Esophagus squamous epithelium (tissue), 5 donors: Measurements from ENCODE around the gene ENKD1. TPM values are rescaled to one million over a fixed set of nuclear protein-coding genes. Genes with fewer than 3 reads are reported as not detected.

Experiments used
- DNase-seq: peaks from one replicate; lab custom pipeline; 2025; lab: John Stamatoyannopoulos, UW
- H3K27ac ChIP-seq, 4 donors: fragments of 200-600 bp; sonication (generic); one replicate each; pipeline ENCODE4 v1.5.1; 2016 to 2019; ENCODE audit warnings: mild to moderate bottlenecking in 1 of 4
- H3K27me3 ChIP-seq, 4 donors: fragments of 200-600 bp; sonication (generic); 1 replicate in 3 of 4; 2 replicates in 1 of 4; pipeline versions ENCODE4 v1.5.1 to v1.6.0; 2017 to 2021; ENCODE audit warnings: antibody characterized with exemption in 1 of 4
- H3K36me3 ChIP-seq, 3 donors: fragments of 200-600 bp; sonication (generic); one replicate each; pipeline ENCODE4 v1.5.1; 2016 to 2019
- H3K4me1 ChIP-seq, 3 donors: fragments of 200-600 bp; sonication (generic); one replicate each; pipeline ENCODE4 v1.5.1; 2017 to 2019
- H3K4me3 ChIP-seq, 4 donors: fragments of 200-600 bp; sonication (generic); 1 replicate in 3 of 4; 2 replicates in 1 of 4; pipeline ENCODE4 v1.5.1; 2016 to 2019; ENCODE audit warnings: mild to moderate bottlenecking in 2 of 4, moderate library complexity in 1 of 4
- H3K9me3 ChIP-seq, 3 donors: fragments of 200-600 bp; sonication (generic); one replicate each; pipeline ENCODE4 v1.5.1; 2016 to 2019
- POLR2A ChIP-seq, 4 donors: fragments of 450-650 bp; IDR thresholded peaks; one replicate each; pipeline ENCODE4 v1.6.1; 2017; ENCODE audit warnings: antibody characterized with exemption in 4 of 4, mild to moderate bottlenecking in 4 of 4, moderate library complexity in 3 of 4
- WGBS, 2 donors: methylation state at CpG; one replicate each; pipeline ENCODE4 v1.1.5; 2018; 5-methylcytosine and 5-hydroxymethylcytosine counted together
- intact Hi-C: fragments of 100-400 bp; cut with DNase I; formaldehyde crosslinking; loops from one replicate; pipeline ENCODE4 v1.15.0; 2022
- total RNA-seq, 4 donors: library from RNA; depleted of rRNA; stranded (reverse); fragments of >200 nt; gene quantifications; one replicate each; pipeline ENCODE4 v1.1.0, GENCODE V29; 2016
- TF ChIP-seq, protein P1 (sequence below), 6 experiments: fragments of 450-650 bp in 4 of 6; fragments of 200-600 bp in 2 of 6; sonication (generic) in 2 of 6; IDR thresholded peaks; one replicate each; pipeline ENCODE4 v1.5.1; 2016 to 2019; ENCODE audit warnings: antibody characterized with exemption in 6 of 6, mild to moderate bottlenecking in 4 of 6, moderate library complexity in 4 of 6
- donor health status: DM: yes; HTN: yes; CAD: no.

ENKD1 gene
- total RNA-seq, 4 donors from 2014 or later, result 6.1 to 12.9 (median 12.2) TPM

DNA sequence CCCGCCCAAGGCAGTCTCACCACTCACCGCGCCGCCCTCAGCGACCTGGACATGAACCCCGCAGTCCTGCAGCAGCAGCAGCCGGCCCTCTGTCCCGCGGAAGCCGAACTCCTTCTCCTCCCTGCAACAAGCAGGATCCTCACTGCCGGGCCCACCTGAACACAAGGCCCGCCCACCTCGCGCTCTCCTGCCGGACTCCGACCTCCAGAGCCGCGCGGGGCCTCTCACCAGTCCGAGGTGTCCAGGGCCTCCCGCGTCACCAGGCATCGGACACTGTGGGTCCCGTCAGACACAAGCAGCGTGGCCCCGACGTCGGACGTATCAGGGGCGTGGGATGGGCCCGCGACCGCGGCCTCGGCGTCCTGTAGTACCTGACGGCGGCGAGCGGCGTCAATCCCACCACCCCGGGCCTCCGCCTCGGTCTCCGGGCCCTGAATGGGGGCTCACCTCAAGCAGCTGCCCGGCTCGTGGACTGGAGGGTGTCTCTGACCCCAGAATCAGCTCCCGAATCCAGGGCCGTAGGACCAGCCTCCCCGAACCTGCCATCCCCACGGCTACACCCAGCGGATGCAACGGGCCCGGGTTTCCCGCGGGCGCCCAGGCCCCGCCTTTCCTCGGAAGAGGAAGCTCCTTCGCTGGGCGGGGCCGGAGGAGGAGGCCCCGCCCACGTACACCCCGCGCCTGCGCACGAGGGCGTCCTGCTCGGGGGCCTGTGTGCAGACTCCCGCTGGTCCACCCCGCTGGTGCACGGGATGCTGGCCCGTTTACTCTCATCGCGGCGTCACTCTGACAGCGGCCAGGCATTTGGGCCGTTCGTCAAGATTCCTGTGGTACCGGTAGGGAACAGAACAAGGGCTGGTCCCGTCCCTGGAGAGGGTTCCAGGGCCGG is 6.6 kb downstream of the ENKD1 start, which contains the start of gene ACD:
Gene ACD, minus strand, starts transcription at position 586 of the 889 bp plus-strand sequence. Its CDS starts 40 bp downstream, at position 546.
- intact Hi-C loops, result loop anchor here (10.0 kb wide), 1 partner anchor 95 kb away; the partner anchor contains the start of gene CTCF
- peaks cover 17 to 28% (median 23%) of the 10 kb centered on the region in 3 donors for H3K4me1 ChIP-seq
- WGBS, 2 donors, result 2% methylated on average over 11 of the region's 83 CpGs; no CpG with 5 or more reads in 1 of the 2 donors
- peaks cover 0 to 8% (median 0%) of the 10 kb centered on the region in 4 donors for H3K27me3 ChIP-seq
- H3K27ac ChIP-seq, result peak within 1 kb of the TSS; percentile 84 to 97 (median 96)
- peak within 1 kb of the TSS; percentile 53 to 82 (median 78) for H3K4me3 ChIP-seq
- DNase-seq, result peak; percentile 50
- H3K36me3 ChIP-seq, result peaks cover 6 to 46% (median 7%) of the 10 kb centered on the region in 3 donors
- TF ChIP-seq, protein P1, sequence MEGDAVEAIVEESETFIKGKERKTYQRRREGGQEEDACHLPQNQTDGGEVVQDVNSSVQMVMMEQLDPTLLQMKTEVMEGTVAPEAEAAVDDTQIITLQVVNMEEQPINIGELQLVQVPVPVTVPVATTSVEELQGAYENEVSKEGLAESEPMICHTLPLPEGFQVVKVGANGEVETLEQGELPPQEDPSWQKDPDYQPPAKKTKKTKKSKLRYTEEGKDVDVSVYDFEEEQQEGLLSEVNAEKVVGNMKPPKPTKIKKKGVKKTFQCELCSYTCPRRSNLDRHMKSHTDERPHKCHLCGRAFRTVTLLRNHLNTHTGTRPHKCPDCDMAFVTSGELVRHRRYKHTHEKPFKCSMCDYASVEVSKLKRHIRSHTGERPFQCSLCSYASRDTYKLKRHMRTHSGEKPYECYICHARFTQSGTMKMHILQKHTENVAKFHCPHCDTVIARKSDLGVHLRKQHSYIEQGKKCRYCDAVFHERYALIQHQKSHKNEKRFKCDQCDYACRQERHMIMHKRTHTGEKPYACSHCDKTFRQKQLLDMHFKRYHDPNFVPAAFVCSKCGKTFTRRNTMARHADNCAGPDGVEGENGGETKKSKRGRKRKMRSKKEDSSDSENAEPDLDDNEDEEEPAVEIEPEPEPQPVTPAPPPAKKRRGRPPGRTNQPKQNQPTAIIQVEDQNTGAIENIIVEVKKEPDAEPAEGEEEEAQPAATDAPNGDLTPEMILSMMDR (IDR thresholded peaks at IDR 0.05), result no peak
- peak in 3 of 4 donors; percentile 48 to 90 (median 67) for TF ChIP-seq POLR2A (IDR thresholded peaks at IDR 0.05)
- no peaks in the 10 kb centered on the region for H3K9me3 ChIP-seq

DNA sequence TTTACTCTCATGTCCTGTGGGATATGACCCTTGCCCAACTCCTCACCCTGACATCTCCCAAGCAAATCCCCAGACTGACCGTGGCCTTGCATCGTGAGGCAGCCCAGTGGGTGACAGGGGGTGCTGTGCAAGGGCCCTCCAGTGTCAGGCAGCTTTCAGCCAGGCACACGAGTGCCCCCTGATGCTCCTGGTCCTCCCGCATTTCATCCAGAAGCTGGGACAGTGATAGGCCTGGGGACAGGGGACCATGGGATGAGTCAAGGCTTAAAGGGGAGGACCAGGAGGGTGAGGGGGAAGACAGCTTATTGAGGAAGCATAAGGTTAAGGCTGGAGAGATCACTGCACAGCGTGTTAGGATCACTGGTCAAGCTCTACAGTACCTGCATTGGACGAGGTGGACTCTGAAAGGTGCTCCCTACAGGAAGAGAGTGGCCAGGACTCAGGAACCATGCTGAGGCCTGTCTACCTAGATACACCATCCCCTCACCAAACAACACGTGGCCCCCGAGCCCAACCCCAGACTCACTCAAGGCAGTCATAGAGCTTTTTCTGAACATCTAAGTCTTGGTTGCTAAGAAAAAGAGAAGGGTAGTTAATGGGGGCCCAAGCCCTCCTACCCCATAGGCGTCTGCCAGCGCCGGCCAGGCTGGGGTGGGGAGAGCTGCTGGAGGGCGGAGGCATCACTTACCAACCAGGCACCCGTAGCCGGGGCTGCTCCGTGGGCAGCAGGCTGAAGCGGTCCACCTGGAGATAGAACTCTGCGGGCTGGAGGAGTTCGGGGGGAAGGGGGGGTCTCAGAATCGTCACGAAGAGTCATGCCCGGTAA is 7.5 kb downstream of the ENKD1 start:
- intact Hi-C loops, result no loop called here
- peak overlapping the region in 3 of 4 donors; percentile 84 to 97 (median 96) for H3K27ac ChIP-seq
- H3K9me3 ChIP-seq, result no peaks in the 10 kb centered on the region
- peaks cover 5 to 16% (median 6%) of the 10 kb centered on the region in 4 donors for H3K27me3 ChIP-seq
- TF ChIP-seq POLR2A (IDR thresholded peaks at IDR 0.05), result no peak
- TF ChIP-seq, protein P1 (IDR thresholded peaks at IDR 0.05), result no peak
- H3K4me1 ChIP-seq, result peaks cover 17 to 30% (median 23%) of the 10 kb centered on the region in 3 donors
- WGBS, 2 donors, result 17 to 57% methylated on average over 4 to 13 of the region's 21 CpGs
- peaks cover 6 to 46% (median 7%) of the 10 kb centered on the region in 3 donors for H3K36me3 ChIP-seq
- H3K4me3 ChIP-seq, result peak overlapping the region; percentile 53 to 82 (median 78)
- DNase-seq, result no peak

DNA sequence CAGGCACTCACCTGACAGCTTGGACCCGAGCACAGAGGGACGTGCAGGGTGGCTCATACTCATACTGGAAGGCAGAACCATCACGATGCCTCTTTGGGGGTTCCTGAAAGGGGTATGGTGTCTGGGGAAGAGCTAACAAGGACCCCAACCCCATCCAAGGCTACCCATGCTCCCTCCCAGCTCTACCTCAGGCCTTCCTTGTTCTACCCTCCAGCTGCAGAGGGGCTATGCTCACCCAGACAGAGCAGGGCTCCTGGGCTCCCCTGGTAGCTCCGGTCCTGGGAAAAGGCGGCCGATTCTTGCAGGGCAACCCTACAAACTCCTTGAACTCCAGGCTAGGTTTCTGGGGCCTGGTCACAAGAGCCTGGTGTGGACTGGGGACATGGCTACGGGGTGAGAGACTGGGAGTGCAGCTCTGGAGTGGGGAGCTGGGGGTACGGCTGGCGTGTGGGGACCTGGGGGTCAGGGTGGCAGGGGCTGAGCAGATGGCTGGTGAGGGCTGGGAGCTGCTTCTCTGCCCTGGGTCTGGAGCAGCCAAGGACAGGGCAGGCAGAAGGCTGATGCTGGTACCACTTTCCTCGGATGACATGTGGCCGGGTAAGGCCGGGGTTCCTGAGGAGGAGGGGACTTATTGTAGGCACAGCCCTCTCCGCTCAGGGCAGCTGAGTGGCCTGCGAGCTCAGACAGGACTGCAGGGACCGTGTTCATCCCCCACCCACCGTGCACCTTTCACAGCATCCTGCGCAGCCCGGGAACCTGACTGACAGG is 8.6 kb downstream of the ENKD1 start:
- no peak overlapping the region for H3K4me3 ChIP-seq
- DNase-seq, result no peak
- WGBS, 2 donors, result 85 to 89% methylated on average over 7 to 14 of the region's 18 CpGs

DNA sequence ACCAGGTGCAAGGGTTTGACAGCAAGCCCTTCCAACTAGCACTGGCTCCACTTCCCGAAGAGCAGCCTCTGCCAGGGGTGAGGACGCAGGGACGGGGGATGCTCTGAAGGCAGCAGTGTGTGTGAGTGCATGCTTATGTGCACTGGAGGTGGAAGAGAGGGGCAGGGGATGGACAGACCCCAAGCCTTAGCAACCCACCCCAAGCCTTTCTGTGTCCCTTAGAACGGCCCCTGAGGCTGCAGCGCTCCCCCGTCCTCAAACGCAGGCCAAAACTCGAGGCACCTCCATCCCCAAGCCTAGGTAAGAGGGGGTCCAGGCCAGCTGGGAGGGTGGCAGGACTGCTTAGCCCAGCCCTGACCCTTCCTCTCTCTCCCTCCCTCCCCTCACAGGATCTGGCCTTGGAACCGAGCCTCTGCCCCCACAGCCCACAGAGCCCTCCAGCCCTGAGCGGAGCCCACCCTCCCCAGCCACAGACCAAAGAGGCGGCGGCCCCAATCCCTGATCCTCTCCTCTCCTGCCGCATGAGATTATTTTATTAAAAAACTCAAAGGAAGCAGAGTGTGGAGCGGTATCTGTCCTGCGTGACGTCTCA is 9.4 kb downstream of the ENKD1 start:
- 86 to 93% methylated on average over 7 to 16 of the region's 16 CpGs for WGBS, 2 donors
- TF ChIP-seq POLR2A (IDR thresholded peaks at IDR 0.05), result no peak
- TF ChIP-seq, protein P1 (IDR thresholded peaks at IDR 0.05), result no peak

More for the DNA sequence above, 8.6 kb downstream of the ENKD1 start:
- peaks cover 8 to 28% (median 15%) of the 10 kb centered on the region in 4 donors for H3K27me3 ChIP-seq
- H3K36me3 ChIP-seq, result peaks cover 6 to 36% (median 7%) of the 10 kb centered on the region in 3 donors
- H3K27ac ChIP-seq, result no peak overlapping the region
- peaks cover 25 to 41% (median 31%) of the 10 kb centered on the region in 3 donors for H3K4me1 ChIP-seq
- no peaks in the 10 kb centered on the region for H3K9me3 ChIP-seq
- TF ChIP-seq, protein P1 (IDR thresholded peaks at IDR 0.05), result no peak
- no peak for TF ChIP-seq POLR2A (IDR thresholded peaks at IDR 0.05)
- intact Hi-C loops, result no loop called here

More for the DNA sequence above, 9.4 kb downstream of the ENKD1 start:
- no peak overlapping the region for H3K4me3 ChIP-seq
- H3K27ac ChIP-seq, result no peak overlapping the region
- H3K4me1 ChIP-seq, result peaks cover 25 to 48% (median 36%) of the 10 kb centered on the region in 3 donors
- no peaks in the 10 kb centered on the region for H3K9me3 ChIP-seq
- peaks cover 6 to 28% (median 7%) of the 10 kb centered on the region in 3 donors for H3K36me3 ChIP-seq
- intact Hi-C loops, result no loop called here
- no peak for DNase-seq
- H3K27me3 ChIP-seq, result peaks cover 11 to 36% (median 17%) of the 10 kb centered on the region in 4 donors
